CD4-positive, alpha-beta T cell treated with Interleukin-6 at 100 ng/mL for 8 hours (primary cell): ENCODE data around the gene CACTIN.
A peak's percentile ranks its signal among the peaks of the same experiment; 100 is the strongest.
"Not testable (repeated sequence)": the region's sequence is repeated elsewhere in the genome, so short reads cannot be mapped to it uniquely, and the experiment has no call there.

ENCODE experiments used
- DNase-seq: peaks from one replicate; pipeline ENCODE4 v3.0.0-alpha.2; 2020; ENCODE audit warnings: mixed read lengths, low spot score

CACTIN gene

DNA sequence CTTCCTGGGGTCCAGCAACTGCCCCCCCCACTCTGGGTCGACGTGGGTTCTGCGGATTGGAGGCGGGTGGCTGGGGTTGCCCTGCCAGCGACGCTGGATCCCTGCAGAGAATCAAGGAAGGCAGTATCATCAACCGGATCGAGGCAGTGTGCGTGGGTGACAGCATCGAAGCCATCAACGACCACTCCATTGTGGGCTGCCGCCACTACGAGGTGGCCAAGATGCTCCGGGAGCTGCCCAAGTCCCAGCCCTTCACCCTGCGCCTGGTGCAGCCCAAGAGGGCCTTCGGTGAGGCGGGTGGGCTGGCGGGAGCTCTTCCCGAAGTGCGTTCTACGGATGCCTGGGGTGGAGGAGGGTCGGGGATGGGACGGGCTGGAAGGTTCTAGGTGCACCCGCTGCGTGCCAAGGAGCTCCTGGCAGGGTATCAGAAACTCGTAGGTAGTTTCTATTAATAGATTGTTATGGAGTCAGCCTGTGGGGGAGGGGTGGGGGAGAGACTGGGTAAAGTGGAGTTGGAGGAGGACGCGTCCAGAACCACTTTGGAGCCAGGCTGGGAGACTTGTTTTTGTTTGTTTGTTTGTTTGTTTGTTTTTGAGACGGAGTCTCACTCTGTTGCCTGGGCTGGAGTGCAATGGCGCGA is 39.8 kb downstream of the CACTIN start:
- no peak for DNase-seq

DNA sequence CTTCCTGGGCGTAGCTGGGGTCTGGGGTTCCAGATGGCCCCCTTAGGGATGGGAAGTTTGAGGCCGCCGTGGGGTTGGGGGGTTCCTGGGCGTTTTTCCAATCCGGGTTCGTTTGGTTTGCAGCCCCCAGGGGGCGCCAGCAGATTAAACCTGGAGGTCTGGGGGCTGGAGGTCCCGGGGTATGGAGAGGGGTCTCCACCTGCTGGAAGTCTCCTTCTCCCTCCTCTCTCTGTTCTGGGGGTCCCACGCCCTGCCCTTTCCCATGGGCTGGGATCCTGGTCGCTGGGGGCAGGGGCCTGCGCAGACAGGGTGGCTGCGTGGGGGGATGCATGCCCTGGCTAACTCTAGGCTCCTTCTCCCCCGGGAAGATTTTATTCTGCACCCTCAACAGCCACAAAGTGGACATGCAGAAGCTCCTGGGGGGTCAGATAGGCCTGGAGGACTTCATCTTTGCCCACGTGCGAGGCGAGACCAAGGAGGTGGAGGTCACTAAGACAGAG is 40.4 kb downstream of the CACTIN start:
- DNase-seq: no peak

DNA sequence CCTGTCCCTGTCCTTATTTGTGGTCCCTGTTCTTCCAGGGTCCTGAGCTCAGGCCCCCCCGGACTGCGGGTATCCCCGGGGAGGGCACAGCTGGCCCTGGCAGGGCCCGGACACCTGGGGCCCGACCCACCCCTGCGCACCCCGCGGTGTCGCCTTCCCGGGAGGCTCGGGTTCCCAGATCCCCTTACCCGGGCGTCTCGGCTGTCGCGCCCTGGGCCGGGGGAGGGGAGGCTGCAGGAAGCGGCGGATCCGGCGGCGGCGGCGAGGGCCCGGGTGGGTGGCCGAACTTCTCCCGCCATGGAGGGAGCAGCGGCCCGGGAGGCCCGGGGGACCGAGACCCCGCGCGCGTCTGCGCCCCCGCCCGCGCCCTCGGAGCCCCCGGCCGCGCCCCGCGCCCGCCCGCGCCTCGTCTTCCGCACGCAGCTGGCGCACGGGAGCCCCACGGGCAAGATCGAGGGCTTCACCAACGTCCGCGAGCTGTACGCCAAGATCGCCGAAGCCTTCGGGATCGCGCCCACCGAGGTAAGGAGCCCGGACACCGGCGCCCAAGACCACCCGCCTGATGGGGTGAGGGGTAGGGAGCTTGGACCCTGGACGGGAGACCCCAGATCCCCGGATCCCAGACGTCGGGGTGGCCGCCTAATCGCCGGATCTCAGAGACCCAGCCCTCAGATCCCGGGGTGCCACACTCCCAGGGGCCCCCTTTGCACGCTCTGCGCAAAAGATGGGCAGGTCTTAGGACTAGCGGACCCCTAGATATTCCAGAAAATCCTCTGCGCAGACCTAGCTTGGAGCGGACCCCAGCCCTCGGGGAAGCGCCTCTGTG is 41.1 kb downstream of the CACTIN start, which contains the start of gene GIPC3:
TSS of gene GIPC3 (plus strand) at position 178 of the 826 bp plus-strand sequence. CDS start at position 298, 120 bp downstream.
- DNase-seq: no peak

DNA sequence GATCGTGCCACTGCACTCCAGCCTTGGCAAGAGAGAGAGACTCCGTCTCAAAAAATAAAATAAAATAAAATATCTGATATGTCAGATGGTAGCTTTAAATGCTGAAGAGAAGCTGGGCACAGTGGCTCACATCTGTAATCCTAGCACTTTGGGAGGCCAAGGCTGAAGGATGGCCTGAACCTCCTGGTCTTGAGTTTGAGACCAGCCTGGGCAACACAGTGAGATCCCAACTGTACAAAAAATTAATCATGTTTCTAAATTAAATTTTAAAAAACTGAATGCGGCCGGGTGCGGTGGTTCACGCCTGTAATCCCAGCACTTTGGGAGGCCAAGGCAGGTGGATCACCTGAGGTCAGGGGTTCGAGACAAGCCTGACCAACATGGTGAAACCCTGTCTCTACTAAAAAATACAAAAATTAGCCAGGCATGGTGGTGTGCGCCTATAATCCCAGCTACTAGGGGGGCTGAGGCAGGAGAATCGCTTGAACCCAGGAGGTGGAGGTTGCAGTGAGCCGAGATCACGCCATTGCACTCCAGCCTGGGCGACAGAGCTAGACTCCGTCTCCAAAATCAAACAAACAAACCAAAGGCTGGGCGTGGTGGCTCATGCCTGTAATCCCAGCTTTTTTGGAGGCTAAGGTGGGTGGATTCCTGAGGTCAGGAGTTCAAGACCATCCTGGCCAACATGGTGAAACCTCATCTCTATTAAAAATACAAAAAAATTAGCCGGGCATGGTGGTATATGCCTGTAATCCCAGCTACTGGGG is 42.4 kb downstream of the CACTIN start:
- not testable (repeated sequence) for DNase-seq

DNA sequence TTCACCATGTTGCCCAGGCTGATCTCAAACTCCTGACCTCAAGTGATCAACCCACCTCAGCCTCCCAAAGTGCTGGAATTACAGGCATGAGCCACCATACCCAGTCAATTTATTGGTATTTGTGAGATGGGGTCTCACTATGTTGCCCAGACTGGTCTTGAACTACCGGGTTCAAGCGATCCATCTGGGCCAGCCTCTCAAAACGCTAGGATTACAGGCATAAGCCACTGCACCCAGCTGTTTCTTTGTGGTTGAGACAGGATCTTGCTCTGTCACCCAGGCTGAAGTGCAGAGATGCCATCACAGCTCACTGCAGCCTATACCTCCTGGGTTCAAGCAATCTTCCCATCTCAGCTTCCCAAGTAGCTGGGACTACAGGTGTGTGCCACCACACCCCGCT is 44.8 kb downstream of the CACTIN start:
- not testable (repeated sequence) for DNase-seq

DNA sequence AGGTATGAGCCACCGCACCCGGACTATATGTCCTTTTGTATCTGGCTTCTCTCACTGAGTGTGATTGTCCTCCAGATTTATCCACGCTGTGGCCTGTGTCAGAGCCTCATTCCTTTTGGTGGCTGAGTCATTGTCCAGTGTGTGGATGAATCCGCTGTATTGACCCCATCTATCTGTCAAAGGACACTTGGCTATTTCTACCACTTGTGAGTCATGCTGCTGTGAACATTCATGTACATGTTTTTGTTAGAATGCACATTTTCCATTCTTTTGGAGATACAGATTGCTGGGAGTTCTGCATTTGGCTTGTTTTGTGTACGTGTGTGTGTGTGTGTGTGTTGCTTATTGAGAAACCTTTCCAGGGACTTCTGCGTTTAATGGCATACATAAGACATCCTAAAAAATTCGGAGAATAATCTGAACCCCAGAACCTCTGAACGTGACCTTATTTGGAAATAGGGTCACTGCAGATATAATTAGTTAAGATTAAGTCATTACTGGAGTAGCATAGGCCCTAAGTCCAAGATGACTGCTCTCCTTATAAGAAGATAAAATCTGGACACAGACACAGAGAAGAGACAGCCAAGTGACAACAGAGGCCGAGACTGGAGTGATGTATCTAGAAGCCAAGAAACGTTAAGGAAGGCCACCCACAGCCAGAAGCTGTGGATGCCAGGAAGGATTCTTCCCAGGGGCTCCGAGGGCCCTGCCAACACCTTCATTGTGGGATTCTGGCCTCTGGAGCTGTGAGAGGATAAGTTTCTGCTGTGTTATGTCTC is 46.2 kb downstream of the CACTIN start:
- DNase-seq: no peak

DNA sequence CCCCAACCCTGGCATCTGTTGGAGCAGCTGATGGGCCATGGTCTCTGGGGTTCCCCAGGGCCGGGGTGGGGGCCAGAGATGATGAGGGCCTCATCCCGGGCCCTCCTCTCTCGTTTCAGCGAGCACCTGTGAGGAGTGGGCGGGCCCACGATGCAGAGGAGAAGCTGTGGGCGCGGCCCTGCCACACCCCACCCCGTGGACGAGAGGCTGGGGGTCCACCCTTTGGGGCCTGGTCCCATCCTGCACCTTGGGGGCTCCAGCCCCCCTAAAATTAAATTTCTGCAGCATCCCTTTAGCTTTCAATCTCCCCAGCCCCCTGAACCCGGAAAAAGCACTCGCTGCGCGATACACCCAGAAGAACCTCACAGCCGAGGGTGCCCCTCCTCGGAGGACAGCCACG is 48.2 kb downstream of the CACTIN start:
- no peak for DNase-seq

DNA sequence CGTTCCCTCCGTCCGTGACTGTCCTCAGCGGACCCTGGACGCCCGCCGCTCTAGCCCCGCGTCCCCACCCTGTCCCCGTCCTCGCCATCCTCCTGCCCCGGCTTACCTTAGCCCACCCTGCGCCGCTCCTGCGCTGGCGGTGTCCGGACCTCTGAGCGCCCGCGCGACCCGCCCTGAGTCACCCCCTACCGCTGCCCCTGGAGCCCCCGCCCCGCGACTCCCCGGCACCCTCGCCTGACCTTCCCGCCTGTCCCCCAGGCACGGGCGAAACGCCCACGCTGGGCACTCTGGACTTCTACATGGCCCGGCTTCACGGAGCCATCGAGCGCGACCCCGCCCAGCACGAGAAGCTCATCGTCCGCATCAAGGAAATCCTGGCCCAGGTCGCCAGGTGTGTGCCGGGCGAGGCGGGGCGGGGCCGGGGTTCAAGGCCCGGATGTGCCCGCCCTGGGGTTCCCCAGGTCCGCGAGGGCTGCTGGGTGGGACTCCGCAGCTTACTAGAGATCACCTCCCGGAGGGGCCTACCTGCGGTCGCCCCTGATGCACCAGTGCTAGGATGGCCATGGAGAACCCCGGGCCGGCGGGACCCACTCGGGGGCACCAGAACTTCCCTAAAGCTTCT is 48.8 kb downstream of the CACTIN start:
- no peak for DNase-seq

DNA sequence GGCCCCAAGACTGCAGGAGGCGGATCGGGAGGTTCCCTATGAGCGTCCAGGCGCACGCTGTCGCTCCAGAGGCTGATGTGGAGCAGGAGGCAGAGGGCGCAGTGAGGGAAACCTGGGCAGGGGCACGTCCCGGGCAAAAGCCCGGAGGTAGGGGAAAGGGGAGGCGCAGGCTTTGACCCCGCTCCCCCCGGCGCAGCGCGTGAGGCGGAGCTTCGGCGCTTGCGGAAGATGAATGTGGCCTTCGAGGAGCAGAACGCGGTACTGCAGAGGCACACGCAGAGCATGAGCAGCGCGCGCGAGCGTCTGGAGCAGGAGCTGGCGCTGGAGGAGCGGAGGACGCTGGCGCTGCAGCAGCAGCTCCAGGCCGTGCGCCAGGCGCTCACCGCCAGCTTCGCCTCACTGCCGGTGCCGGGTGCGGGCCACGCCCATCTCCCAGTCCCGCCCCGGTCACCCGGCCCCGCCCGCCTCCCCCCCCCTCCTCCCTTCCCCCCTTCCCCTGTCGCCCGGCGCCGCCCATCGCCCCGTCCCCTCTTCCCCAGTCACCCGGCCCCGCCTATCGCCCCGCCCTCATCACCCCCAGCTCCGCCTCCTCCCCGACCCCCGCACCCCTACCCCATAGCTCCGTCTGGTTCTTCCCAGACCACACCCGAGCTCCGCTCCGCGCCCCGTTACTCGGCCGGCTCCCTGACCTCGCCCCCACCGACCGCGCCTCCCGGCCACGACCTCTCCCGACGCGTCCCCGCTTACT is 49.7 kb downstream of the CACTIN start:
- no peak for DNase-seq

DNA sequence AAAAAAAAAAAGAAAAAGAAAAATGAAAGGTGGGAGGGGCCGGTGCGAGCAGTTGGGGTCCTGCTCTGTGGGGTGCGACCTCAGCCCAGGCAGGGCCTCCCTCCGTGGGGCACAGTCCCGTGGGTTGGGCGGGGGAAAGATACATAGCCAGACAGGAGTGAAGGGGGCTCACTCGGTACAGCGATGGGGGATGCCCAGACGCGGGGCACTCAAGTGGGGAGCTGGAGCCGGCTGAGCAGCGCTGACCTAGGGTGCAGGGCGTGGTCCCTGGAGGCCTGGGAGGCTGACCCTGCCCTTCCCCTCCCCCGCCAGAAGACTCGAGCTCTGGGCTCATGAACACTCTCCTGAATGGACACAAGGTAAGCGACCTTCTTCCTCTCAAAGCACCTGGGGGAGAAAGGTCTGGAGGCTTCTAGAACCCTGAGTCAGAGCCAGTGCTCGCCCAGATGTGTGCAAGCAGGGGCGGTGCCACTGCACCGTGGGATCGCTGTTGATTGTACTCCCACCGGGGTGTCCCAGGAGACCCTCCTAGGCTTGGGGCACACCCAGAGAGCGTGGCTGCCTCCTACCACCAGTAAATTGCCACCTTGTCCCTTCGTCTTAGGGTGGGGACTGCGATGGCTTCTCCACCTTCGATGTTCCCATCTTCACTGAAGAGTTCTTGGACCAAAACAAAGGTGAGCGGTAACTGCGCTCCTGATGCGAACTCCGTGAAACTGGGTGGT is 50.5 kb downstream of the CACTIN start:
- no peak for DNase-seq

DNA sequence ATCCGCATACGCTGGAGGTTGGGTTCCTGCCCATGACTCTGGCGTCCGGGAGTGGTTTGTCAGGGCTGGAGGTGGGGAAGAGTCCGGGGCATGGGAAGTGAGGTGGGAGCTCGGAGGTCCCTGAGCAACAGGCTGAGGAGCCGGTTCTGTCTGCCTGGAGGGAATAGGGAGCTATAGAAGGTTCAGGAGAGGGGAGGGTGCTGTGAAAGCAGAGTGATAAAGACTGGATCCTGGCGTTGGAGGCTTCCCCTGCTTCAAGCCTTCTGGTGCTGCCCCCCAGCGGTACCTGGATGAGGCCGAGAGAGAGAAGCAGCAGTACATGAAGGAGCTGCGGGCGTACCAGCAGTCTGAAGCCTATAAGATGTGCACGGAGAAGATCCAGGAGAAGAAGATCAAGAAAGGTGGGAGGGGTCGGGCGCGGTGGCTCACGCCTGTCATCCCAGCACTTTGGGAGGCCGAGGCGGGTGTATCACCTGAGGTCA is 51.3 kb downstream of the CACTIN start:
- DNase-seq: no peak

DNA sequence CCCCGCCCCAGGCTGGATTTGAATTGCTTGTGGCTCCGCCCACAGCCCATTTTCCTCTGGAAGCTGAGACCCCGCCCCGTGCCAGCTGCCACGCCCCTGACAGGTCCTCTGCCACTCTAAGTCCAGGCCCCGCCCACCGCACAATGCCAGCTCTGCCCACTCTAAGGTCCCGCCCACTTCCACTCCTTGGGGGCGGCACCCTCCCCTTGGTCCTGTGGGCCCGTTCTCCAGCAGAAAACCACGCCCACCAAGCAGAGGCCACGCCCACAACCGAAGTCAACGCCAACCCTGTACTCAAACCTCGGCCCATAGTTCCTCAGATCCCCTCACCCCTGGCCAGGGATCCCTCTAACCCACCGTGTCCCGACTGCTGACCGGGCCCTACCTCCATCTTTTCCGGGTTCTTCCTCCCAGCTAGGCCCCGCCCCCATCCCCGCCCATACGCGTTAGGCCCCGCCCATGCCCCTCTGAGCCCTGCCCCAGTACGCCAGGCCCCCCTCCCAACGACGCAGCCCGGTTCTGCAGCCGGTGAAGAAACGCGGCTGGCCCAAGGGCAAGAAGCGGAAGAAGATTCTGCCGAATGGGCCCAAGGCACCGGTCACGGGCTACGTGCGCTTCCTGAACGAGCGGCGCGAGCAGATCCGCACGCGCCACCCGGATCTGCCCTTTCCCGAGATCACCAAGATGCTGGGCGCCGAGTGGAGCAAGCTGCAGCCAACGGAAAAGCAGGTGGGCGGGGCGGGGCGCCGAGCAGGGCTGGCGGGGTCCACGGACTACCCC is 52.5 kb downstream of the CACTIN start:
- DNase-seq: peak; percentile 66

DNA sequence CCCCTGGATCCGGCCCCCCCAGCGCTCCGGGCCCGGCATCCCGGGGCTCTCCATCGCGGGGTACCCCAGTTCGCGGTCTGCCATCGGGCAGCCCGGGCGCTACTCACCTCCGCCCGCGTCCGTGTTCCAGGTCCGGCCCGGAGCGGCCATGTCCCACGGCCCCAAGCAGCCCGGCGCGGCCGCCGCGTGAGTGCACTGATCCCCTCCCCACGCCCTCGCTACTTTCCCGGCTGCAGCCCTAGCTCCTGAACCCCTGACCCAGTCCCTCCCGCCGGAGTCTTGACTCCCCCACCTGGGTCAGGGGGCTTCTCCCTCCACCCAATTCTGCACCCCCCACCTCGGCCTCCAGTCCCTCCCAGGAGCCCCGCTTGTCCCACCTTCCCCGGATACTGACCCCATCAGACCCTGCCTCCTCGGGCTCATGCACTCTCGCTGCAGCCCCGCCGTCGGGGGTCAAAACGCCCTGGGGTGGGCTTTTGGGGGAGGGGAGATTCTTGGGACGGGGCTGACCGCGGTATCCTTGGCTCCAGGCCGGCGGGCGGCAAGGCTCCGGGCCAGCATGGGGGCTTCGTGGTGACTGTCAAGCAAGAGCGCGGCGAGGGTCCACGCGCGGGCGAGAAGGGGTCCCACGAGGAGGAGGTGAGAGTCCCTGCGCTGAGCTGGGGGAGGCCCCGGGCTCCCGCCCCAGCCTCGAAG is 53.3 kb downstream of the CACTIN start:
- no peak for DNase-seq

DNA sequence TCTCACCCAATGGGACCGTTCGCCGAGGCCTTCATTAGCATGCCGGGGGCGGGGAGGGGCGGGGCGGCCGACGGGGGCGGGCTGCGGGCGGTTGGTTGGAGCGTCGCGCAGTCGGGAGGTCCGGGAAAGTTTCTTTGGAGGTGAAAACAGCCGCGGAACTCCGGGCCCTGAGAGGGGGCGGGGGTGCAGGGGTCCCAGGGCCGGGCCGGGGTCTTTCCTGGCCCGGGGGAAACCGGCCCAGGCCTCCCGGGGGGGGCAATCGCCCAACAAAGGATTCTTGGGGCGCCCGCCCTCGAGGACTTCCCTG is 53.8 kb downstream of the CACTIN start, which contains the start of gene HMG20B:
TSS of gene HMG20B (plus strand) at position 90 of the 307 bp plus-strand sequence. CDS start 366 bp downstream, outside the sequence.
- no peak for DNase-seq

DNA sequence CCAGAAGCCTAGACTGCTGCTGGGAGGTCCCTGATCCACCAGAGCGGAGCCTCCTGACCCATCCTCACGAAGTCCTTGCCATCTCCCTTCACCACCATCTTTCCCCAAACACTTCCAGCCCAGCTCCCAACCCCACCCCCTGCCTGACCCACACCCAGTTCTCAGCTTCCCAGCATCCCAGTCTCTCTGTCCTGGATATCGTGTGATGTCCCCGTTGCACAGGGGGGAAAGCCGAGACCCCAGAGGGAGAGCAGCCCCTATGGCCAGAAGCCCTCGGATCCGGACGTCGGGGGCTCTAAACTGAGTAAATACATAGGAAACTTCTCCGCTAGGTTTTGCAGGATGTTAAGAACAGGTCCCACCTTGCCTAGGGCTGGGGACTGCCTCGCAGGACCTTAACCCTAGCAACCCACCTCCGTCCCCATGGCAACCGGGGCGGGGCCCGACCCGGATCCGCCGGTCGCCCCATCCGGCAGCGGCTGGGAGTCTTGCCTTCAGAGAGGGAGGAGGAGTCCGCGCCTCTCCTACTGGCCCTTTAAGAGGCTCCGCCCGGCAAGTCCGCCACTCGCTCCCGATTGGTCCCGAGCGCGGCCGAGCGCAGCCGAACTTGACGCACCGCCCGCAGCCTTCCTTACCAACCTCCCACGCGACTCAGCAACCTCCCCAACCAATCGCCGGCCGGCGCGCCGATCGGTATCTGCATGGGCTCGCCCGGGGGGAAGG is 54.3 kb downstream of the CACTIN start:
- DNase-seq: peak; percentile 100

DNA sequence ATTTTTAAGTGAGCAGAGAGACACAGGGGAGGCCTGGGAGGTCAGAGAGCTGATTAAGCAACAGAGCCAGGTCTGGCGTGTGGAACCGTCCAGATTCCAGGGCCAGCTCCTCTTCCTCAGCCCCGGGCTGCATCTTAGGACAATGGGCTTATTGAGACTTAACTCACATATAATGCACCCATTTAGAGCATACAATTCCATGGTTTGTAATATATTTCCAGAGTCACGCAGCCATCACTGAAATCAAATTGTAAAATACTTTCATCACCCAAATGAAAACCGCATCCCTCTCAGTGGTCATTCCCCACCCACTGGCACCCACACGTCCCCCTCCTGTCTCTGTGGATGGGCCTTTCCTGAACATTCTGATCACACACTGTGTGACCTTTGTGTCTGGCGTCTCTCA is 56.0 kb downstream of the CACTIN start:
- DNase-seq: no peak

DNA sequence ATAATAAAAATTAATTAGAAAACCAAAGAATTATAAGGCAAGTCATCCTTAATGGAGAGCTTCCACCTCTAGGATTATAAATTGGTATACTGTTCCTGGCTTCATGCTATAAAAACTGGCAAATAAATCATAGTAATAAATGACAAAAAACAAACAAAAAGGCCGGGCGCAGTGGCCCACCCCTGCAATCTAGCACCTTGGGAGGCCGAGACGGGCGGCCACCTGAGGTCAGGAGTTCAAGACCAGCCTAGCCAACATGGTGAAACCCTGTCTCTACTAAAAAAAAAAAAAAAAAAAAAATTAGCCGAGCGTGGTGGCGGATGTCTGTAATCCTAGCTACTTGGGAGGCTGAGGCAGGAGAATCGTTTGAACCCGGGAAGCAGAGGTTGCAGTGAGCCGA is 56.5 kb downstream of the CACTIN start:
- not testable (repeated sequence) for DNase-seq

DNA sequence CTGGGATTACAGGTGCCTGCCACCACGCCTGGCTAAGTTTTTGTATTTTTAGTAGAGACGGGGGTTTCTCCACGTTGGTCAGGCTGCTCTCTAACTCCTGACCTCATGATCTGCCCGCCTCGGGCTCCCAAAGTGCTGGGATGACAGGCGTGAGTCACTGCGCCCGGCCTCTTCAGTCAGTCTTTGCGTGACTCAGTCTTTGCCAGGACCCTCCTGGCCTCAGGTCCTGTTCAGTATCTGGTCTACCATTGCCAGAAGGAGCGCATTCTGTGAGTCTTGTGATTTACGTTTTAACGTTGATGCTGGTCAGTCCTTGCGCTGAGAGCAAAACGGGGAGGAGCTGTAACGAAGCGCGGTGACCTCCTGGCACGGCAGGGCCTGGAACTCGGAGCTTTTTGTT is 61.5 kb downstream of the CACTIN start:
- DNase-seq: no peak
